Colon (tissue), 2 donors: Measurements from ENCODE around the gene ACSS1.

Experiments used
- FAIRE-seq: peaks from 2 replicates; lab custom pipeline; 2012; peaks lifted over from hg19 to GRCh38; lab: Jason Lieb, UNC
- donor health status: control.
- donor health status: control.

ACSS1 gene

DNA sequence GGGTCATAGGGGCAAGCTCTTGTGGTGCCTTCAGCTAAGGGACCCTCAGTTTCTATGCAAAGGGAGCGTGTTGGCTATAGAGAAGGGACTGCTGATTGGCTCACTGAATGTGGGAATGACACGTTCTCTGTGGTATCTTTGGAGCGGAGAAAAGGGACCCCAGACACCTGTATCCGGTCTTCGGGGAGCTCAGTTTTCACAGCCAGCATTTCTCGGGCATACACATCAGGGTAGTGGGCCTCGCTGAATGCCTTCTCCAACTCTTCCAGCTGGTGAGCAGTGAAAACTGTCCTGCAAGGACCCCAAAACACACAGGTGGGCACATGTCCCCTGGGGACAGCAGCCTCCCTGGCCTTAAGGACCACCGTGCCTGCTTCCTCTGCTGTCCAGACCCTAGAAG, 20.7 kb upstream of the ACSS1 start:
- no peak for FAIRE-seq

DNA sequence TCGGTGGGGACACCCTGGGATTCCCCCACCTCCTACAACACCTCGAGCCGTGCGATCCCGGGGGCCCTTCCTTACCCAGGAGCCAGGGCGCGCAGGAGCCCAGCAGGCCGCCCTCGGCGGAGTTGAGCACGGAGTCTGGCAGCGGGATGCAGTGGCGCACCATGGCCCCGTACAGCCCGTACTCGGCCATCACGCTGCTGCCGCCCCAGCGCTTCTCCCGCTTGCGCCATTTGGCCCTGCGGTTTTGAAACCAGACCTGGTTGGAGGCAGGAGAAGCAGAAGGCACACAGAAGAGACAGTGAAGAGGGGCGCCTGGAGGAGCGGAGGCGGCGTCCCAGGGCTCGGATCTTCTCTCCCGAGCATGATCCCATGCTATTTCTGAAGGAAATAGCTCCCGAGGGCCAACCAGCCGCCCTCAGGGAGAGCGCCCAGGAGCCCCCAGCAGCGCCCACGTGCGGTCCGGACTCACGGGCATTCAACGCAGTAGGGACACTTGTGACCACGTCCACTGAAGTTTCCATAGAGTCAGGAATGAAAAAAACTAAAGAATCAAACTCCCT, 19.8 kb upstream of the ACSS1 start:
- FAIRE-seq = no peak

- FAIRE-seq = no peak
Measured at GRCh38 chr20:25076731-25077609, 19.0 kb upstream of the ACSS1 start.

GRCh38 chr20:25076201-25076600, 18.3 kb upstream of the ACSS1 start:
- FAIRE-seq = no peak

- FAIRE-seq = no peak
Measured at GRCh38 chr20:25073544-25073943, 15.6 kb upstream of the ACSS1 start.

- FAIRE-seq = no peak
Measured at GRCh38 chr20:25072226-25072811, 14.4 kb upstream of the ACSS1 start.

GRCh38 chr20:25071734-25072133, 13.8 kb upstream of the ACSS1 start:
- no peak for FAIRE-seq

DNA sequence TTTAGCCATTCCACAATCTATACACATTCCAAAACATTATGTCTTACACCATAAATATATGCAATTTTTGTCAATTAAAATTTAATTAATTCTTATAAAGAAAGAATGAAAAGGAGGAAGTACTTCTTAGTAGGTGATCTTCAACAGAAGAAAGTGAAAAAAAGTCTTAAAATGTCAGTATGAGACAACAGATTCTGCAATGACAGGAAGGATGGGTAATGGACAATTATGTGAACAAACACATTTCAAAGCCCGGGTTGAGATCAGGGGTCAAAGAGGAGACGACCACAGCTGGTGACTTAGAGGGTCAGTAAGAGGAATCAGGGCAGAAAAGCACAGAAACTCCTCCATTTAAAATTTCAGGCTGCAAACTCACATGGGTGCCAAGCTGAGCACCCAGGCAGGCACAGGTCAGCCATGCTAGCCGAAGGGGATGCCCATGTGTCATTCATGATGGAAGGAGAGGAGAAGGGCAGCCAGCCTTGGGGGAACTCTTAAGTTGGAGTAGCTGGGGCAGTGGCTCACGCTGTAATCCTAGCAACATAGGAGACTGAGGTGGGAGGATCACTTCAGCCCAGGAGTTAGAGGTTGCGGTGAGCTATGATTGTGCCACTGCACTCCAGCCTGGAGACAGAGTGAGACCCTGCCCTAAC, 13.0 kb upstream of the ACSS1 start:
- FAIRE-seq = no peak

DNA sequence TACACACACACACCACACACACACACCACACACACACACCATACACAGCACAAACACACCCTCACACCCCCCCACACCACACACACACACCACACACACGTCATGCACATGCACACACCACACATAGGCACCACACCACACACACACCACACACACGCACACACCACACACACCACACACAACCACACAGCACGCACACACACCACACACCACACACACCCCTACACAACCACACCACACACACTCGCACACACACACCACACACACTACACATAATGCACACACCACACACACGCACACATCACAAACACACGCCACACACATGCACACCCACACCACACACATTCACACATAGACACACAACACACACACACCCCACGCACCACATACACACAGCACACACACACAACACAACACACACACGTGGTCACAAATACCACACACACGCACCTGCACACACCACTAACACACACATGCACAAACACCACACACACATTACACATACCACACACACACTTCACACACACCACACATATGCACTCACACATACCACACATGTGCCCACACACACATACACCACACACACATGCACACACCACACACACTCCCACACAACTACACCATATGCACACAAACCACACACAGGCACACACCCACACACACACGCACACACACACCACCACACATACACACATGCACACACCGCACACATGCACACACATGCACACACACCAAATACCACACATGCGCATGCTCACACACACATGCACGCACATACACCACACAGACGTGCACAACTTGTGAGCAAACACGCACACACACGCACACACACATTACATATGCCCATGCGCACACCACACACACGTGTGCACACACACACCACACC, 9.4 kb upstream of the ACSS1 start:
- no peak for FAIRE-seq

- FAIRE-seq = no peak
Measured at GRCh38 chr20:25066386-25066785, 8.4 kb upstream of the ACSS1 start.

GRCh38 chr20:25065625-25066338, 7.8 kb upstream of the ACSS1 start:
- no peak for FAIRE-seq

GRCh38 chr20:25065072-25065624, 7.2 kb upstream of the ACSS1 start:
- no peak for FAIRE-seq

DNA sequence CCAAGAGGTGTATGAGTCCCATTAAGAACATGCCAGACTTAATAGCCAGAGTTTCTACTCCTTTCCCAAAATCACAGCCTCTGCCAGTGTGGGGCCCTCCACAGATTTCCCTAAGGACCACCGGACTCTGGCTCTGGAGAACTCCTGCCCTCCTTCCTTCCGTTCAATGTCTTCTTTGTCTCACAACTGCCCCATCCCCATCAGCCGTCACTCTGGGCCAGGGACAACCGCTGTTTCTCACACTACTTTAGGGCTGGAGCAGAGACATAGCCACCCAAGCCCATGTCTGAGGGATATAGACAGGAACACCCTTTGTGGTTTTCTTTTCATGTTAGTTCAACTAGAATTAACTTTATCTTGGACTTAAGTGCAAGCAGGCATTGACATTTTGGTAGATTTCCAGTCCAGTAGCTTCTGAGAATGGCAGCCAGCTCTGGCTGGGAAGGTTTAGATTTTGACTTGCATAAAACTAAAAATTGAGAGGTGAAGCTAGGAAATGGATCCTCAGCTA, 6.7 kb upstream of the ACSS1 start:
- FAIRE-seq = no peak

DNA sequence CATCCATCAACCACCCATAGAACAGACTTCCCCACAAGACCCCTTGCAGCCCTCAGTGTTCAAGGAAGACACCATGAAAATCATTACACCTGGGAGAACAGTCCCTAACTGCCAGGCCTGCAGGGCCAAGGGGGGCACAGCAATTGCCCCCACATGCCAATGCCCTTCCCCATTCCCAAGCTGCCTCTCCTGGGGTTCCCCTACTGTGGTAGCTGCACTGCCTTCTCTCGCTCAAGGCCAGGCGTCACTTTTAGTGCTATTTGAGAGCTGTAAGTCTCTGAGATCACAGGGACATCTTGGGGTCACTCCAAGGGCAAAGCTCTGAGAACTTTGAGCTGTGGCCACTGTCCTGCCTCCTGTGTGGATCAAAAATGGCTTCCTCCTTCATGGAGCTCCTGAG, 6.0 kb upstream of the ACSS1 start:
- FAIRE-seq = no peak

DNA sequence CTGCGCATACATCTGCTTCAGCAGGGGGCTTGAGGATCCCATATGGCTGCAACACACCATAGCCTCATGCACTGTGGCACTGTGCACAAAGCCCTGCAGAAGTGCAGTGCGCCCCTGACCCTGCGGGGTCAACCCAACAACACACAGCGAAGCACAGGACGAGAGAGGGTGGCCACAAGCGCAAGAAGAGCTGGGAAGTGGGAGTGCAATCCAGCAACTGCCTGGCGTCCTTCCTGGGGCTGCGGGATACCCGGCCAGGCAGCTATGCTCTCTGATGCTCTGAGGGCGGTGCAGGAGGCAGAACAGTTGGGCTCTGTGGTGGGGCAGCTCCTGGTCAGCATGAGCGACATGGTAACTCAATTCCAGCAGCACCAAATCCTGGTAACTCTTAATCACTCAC, 5.6 kb upstream of the ACSS1 start:
- no peak for FAIRE-seq

- no peak for FAIRE-seq
Measured at GRCh38 chr20:25062841-25063240, 4.9 kb upstream of the ACSS1 start.

DNA sequence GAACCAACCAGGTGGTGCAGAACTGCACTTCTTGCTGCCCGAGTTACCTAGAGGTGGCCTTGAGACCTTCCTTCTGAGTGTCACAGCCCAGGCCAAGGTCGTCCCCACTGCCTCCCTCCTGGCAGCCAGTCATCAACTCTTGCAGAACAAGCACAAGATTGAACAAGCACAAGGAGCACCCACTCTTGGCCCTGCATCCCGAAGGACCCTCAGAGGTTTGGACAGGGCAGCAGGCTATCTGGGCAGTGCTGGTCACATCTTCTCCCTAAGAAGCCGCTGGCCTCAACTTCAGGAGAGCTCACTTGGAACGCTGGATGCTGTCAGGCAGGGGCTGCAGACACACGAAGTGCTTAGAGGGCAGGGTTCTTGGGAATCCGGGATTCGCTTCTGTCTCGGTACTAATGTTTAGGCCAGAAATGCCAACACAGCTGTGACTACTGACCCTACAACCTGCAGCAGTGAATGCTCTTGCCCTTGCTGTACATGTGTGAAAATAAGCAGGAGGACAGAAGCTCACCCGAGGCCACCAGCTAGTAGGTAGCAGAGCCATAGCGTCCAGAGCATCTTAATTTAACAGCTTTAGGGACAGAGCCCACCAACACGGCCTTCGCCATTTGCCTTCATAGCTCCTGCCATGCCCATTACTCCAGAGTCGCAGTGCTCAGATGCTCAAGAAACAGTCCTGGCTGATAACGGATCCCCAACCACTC, 4.0 kb upstream of the ACSS1 start:
- no peak for FAIRE-seq

GRCh38 chr20:25061103-25061799, 3.3 kb upstream of the ACSS1 start:
- no peak for FAIRE-seq

GRCh38 chr20:25059866-25060465, 2.0 kb upstream of the ACSS1 start:
- no peak for FAIRE-seq
